IMR-90 (cell line): ENCODE data around the gene CHI3L1. TPM values are rescaled to one million over a fixed set of nuclear protein-coding genes. Genes with fewer than 3 reads are reported as not detected.
A peak's percentile ranks its signal among the peaks of the same experiment; 100 is the strongest.

ENCODE experiments used
- ATAC-seq: fragments of 200-7000 bp; cut with Tn5 transposase; 2 replicates; pipeline ENCODE4 v1.9.1; 2020; ENCODE audit warnings: low read depth, mild to moderate bottlenecking, moderate library complexity
- BruUV-seq: library from RNA; stranded (reverse); fragments of 400-500 nt; replicated peaks from 2 replicates; lab custom pipeline; 2021; lab: Mats Ljungman, UMichigan
- CTCF ChIA-PET: fragments of 300-600 bp; formaldehyde crosslinking; extraction: SDS; loops from one replicate; lab custom pipeline; 2021; ENCODE audit warnings: antibody characterized with exemption; lab: Yijun Ruan, JAX
- POLR2A ChIA-PET: fragments of 300-600 bp; sonication (Branson Sonifier 250); formaldehyde crosslinking; loops from one replicate; lab custom pipeline; 2022; ENCODE audit warnings: antibody characterized with exemption; ENCODE audit not compliant: unreplicated experiment; lab: Charles Lee
- DNase-seq: peaks from one replicate; pipeline ENCODE4 v3.0.0; 2013
- H2AFZ ChIP-seq: replicated peaks from 2 replicates; pipeline ENCODE3; 2013; ENCODE audit warnings: low read length, mild to moderate bottlenecking; ENCODE audit not compliant: poor library complexity
- H2AK5ac ChIP-seq: 2 replicates; pipeline ENCODE4 v1.6.1; 2013; ENCODE audit warnings: low read depth, low read length, inconsistent platforms
- H2AK9ac ChIP-seq: replicated peaks from 2 replicates; pipeline ENCODE3; 2013; ENCODE audit warnings: mild to moderate bottlenecking, low read depth, low read length, moderate library complexity; ENCODE audit not compliant: poor library complexity
- H2BK120ac ChIP-seq: 2 replicates; pipeline ENCODE4 v1.6.1; 2013; ENCODE audit warnings: low read depth, low read length, inconsistent platforms
- H2BK15ac ChIP-seq: 3 replicates; pipeline ENCODE4 v1.6.1; 2013; ENCODE audit warnings: low read depth, low read length, inconsistent platforms
- H2BK20ac ChIP-seq: 2 replicates; pipeline ENCODE4 v1.6.1; 2013; ENCODE audit warnings: low read depth, mild to moderate bottlenecking, inconsistent platforms, low read length, moderate library complexity
- H2BK5ac ChIP-seq: 2 replicates; pipeline ENCODE4 v1.6.1; 2013; ENCODE audit warnings: mild to moderate bottlenecking, low read depth, low read length, inconsistent platforms; ENCODE audit not compliant: poor library complexity, severe bottlenecking
- H3K14ac ChIP-seq: replicated peaks from 2 replicates; pipeline ENCODE4 v1.6.1; 2013; ENCODE audit warnings: low read depth, low read length, inconsistent platforms
- H3K18ac ChIP-seq: 2 replicates; pipeline ENCODE4 v1.6.1; 2013; ENCODE audit warnings: low read depth, low read length, control low read depth
- H3K23ac ChIP-seq: 2 replicates; pipeline ENCODE4 v1.6.1; 2013; ENCODE audit warnings: low read depth, low read length, inconsistent platforms
- H3K27ac ChIP-seq: 2 replicates; pipeline ENCODE4 v1.5.1; 2013; ENCODE audit warnings: mild to moderate bottlenecking, control low read depth, low read length; ENCODE audit not compliant: insufficient read depth
- H3K27me3 ChIP-seq: 2 replicates; pipeline ENCODE4 v1.6.1; 2013; ENCODE audit warnings: low read length; ENCODE audit not compliant: control insufficient read depth, insufficient read depth
- H3K36me3 ChIP-seq: 2 replicates; pipeline ENCODE4 v1.6.1; 2013; ENCODE audit warnings: low read length, mixed read lengths; ENCODE audit not compliant: control insufficient read depth, insufficient read depth
- H3K4ac ChIP-seq: 2 replicates; pipeline ENCODE4 v1.6.1; 2013; ENCODE audit warnings: low read depth, low read length, inconsistent platforms
- H3K4me1 ChIP-seq: 2 replicates; pipeline ENCODE4 v1.6.1; 2013; ENCODE audit warnings: low read length, mixed read lengths; ENCODE audit not compliant: control insufficient read depth, insufficient read depth
- H3K4me2 ChIP-seq: 2 replicates; pipeline ENCODE4 v1.6.1; 2013; ENCODE audit warnings: low read depth, mild to moderate bottlenecking, control low read depth, low read length, moderate library complexity
- H3K4me3 ChIP-seq: 2 replicates; pipeline ENCODE4 v1.5.1; 2013; ENCODE audit warnings: low read depth, mild to moderate bottlenecking, control low read depth, low read length, moderate library complexity; ENCODE audit not compliant: insufficient read depth
- H3K56ac ChIP-seq: 2 replicates; pipeline ENCODE4 v1.6.1; 2013; ENCODE audit warnings: low read length, inconsistent platforms; ENCODE audit not compliant: insufficient read depth; ENCODE audit errors: extremely low read depth
- H3K79me1 ChIP-seq, 2 experiments: 2 replicates each; pipeline ENCODE4 v1.6.1; 2013; ENCODE audit warnings: low read length in 2 of 2, inconsistent platforms in 1 of 2, low read depth in 1 of 2
- H3K9ac ChIP-seq: 2 replicates; pipeline ENCODE4 v1.6.1; 2013; ENCODE audit warnings: low read depth, low read length, control low read depth
- H3K9me1 ChIP-seq: 2 replicates; pipeline ENCODE4 v1.6.1; 2013; ENCODE audit warnings: low read length, inconsistent platforms; ENCODE audit not compliant: insufficient read depth
- H3K9me3 ChIP-seq: 2 replicates; pipeline ENCODE4 v1.6.1; 2013; ENCODE audit warnings: low read length; ENCODE audit not compliant: control insufficient read depth, insufficient read depth
- H4K20me1 ChIP-seq: 2 replicates; pipeline ENCODE4 v1.6.1; 2013; ENCODE audit warnings: low read length, inconsistent platforms; ENCODE audit not compliant: insufficient read depth
- H4K5ac ChIP-seq: 2 replicates; pipeline ENCODE4 v1.6.1; 2013; ENCODE audit warnings: mild to moderate bottlenecking, low read depth, low read length, control low read depth
- H4K8ac ChIP-seq, 2 experiments: 2 replicates each; pipeline ENCODE4 v1.6.1; 2013; ENCODE audit warnings: low read depth in 2 of 2, low read length in 2 of 2, control low read depth in 1 of 2, inconsistent platforms in 1 of 2
- H4K91ac ChIP-seq: 2 replicates; pipeline ENCODE4 v1.6.1; 2013; ENCODE audit warnings: low read depth, low read length, inconsistent platforms; ENCODE audit not compliant: insufficient read depth
- BHLHE40 ChIP-seq: fragments of 150-350 bp; IDR thresholded peaks from 2 replicates; pipeline ENCODE4 v1.6.1; 2016; ENCODE audit warnings: mild to moderate bottlenecking, low read depth, low read length
- CEBPB ChIP-seq: IDR thresholded peaks from 2 replicates; pipeline ENCODE4 v1.6.1; 2012; ENCODE audit warnings: low read depth, low read length, improper control_type of control experiment
- CHD1 ChIP-seq: IDR thresholded peaks from 2 replicates; pipeline ENCODE4 v1.6.1; 2012; ENCODE audit warnings: low read depth, low read length, improper control_type of control experiment
- FOS ChIP-seq: fragments of 150-350 bp; IDR thresholded peaks from 2 replicates; pipeline ENCODE4 v1.6.1; 2016; ENCODE audit warnings: low read depth, low read length
- MAFK ChIP-seq: IDR thresholded peaks from 2 replicates; pipeline ENCODE4 v1.6.1; 2012; ENCODE audit warnings: low read depth, low read length, improper control_type of control experiment
- MAZ ChIP-seq: IDR thresholded peaks from 2 replicates; pipeline ENCODE4 v1.6.1; 2012; ENCODE audit warnings: low read depth, mild to moderate bottlenecking, low read length, improper control_type of control experiment, moderate library complexity, borderline replicate concordance
- MXI1 ChIP-seq: IDR thresholded peaks from 2 replicates; pipeline ENCODE4 v1.6.1; 2012; ENCODE audit warnings: low read depth, mild to moderate bottlenecking, low read length, moderate library complexity, borderline replicate concordance
- NFE2L2 ChIP-seq: fragments of 150-350 bp; IDR thresholded peaks from 2 replicates; pipeline ENCODE4 v1.6.1; 2016; ENCODE audit warnings: low read depth, mild to moderate bottlenecking, low read length
- POLR2A ChIP-seq: IDR thresholded peaks from 2 replicates; pipeline ENCODE4 v1.6.1; 2012; ENCODE audit warnings: mild to moderate bottlenecking, low read depth, low read length
- RAD21 ChIP-seq: IDR thresholded peaks from 2 replicates; pipeline ENCODE4 v1.6.1; 2012; ENCODE audit warnings: low read length, improper control_type of control experiment
- RCOR1 ChIP-seq: IDR thresholded peaks from 2 replicates; pipeline ENCODE4 v1.6.1; 2012; ENCODE audit warnings: mild to moderate bottlenecking, low read length, improper control_type of control experiment; ENCODE audit not compliant: insufficient replicate concordance
- RFX5 ChIP-seq: IDR thresholded peaks from 2 replicates; pipeline ENCODE4 v1.8.0; 2012; ENCODE audit warnings: low read depth, mild to moderate bottlenecking, low read length, moderate library complexity
- SMC3 ChIP-seq: fragments of 150-350 bp; IDR thresholded peaks from 2 replicates; pipeline ENCODE4 v1.6.1; 2016; ENCODE audit warnings: low read depth, mild to moderate bottlenecking, antibody characterized with exemption, low read length, moderate library complexity
- whole genome bisulfite sequencing, 2 experiments: methylation state at CpG; one replicate each; pipeline versions ENCODE4 v1.1.5 to v1.1.7; 2013; ENCODE audit warnings: missing lambda C conversion rate in 2 of 2; ENCODE audit not compliant: insufficient read length in 1 of 2; ENCODE audit errors: extremely low coverage in 2 of 2; 5-methylcytosine and 5-hydroxymethylcytosine counted together
- dilution Hi-C: fragments of 300-500 bp; cut with HindIII; formaldehyde crosslinking; loops from one replicate; pipeline ENCODE4 v1.14.3; 2018; ENCODE audit warnings: low sequenced_read_pairs; ENCODE audit not compliant: unreplicated experiment
- in situ Hi-C: fragments of 300-500 bp; cut with MboI; formaldehyde crosslinking; loops from 3 replicates; pipeline ENCODE4 v1.14.3; 2019; ENCODE audit warnings: low sequenced_read_pairs, inconsistent platforms, mixed read lengths
- intact Hi-C: fragments of 100-400 bp; cut with micrococcal nuclease; formaldehyde crosslinking; loops from 2 replicates; pipeline ENCODE4 v1.10.0; 2022
- polyA plus RNA-seq, 3 experiments: library from polyadenylated mRNA; depleted of rRNA; stranded (reverse); fragments of >200 nt; gene quantifications; 2 replicates each; pipeline ENCODE4 v1.2.3, GENCODE V29; 2012; ENCODE audit warnings: low replicate concordance in 1 of 3
- total RNA-seq: library from RNA; depleted of rRNA; stranded (reverse); fragments of >200 nt; gene quantifications from 2 replicates; pipeline ENCODE4 v1.2.3, GENCODE V29; 2012
- TF ChIP-seq, protein P1 (sequence below): fragments of 150-350 bp; IDR thresholded peaks from 2 replicates; pipeline ENCODE4 v1.6.1; 2017; ENCODE audit warnings: mild to moderate bottlenecking, antibody characterized with exemption, low read length, low read depth
- TF ChIP-seq, protein P2 (sequence below): conservative IDR thresholded peaks from 2 replicates; pipeline ENCODE4 v1.5.1; 2012; ENCODE audit warnings: mild to moderate bottlenecking, low read depth, low read length, improper control_type of control experiment

The CHI3L1 gene
- total and polyA plus RNA-seq, 2 of the 4 experiments (the other 2 are of a cell fraction): 0.17 TPM; not detected in 1

DNA sequence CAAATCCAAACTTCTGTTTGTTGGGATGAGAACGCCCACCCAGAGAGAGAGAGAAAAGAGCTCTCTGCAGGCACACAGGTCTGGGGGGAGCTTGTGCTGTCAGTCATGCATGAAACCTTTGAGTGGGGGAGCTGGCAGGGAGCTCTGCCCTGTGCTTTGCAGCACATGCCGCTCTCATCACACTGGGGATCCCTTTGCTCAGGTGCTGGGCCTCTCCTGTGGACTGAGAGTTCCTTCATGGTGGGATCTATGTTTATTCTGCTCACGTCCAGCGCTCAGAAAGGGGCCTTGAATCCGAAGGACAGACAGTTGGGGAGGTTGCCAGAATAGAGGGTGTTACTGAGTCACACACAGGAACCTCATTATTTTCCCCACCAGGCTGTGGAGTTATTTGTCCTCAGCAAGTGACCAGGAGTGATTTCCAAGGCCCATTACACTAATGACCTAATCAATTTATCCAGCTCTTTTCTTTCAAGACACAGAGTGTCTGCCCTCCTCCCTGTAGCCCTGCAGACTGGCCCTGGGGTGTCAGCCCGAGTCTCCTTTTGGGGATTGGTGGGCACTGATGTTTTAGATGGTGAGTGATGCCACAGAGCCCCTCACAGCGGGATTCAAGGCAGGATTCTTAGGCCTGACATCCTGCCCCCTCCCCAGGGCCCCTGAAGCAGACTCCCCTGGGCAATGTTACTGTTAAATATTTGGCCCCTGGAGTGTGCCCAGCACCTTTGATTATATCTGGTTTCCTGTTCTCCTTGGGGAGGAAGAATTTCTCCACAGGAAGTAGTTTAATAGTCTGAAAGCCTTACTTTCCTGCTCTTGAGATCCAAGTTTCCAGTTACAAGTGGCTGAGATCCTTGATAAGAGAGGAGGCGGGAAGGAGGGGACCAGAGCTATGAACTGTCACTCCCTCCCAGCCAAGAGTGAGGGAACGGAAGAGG lies 33.2 kb downstream of the CHI3L1 start:
- ATAC-seq (no peak), DNase-seq (no peak)
- Histone ChIP-seq H3K9me3 (0 out of 2 replicates have a peak, but pooled peaks cover under 1% of the 10 kb centered on the region), H2BK120ac (no peak overlapping the region), H3K4me2 (no peak overlapping the region), H3K27me3 (peaks cover 8% of the 10 kb centered on the region), H2BK15ac (peak overlapping the region; percentile 43; the same call in 1 of the 3 replicates), H3K36me3 (no peaks in the 10 kb centered on the region), H4K5ac (no peak overlapping the region), H2AK5ac (peak overlapping the region; percentile 14; the same call in 1 of the 2 replicates), H4K20me1 (no peaks in the 10 kb centered on the region), H3K23ac (no peak overlapping the region), H3K4me1 (peaks cover 11% of the 10 kb centered on the region), H2AFZ (no peak overlapping the region), H3K14ac (no peak overlapping the region), H3K18ac (0 out of 2 replicates have a peak overlapping the region, but pooled peaks have one; percentile 28), H3K79me1 (no peaks in the 10 kb centered on the region), H3K56ac (no peak overlapping the region), H3K4ac (peak overlapping the region; percentile 23; the same call in 1 of the 2 replicates), H2BK5ac (no peak overlapping the region), H3K27ac (no peak overlapping the region), H3K9me1 (no peaks in the 10 kb centered on the region), H3K9ac (no peak overlapping the region), H4K8ac (peak overlapping the region in 1 of 2 experiments; percentile 12; a peak in 1 of 4 replicates), H4K91ac (no peak overlapping the region; the same call in 1 of the 2 replicates), H2BK20ac (no peak overlapping the region), H3K4me3 (no peak overlapping the region), H2AK9ac (no peak overlapping the region)
- intact Hi-C loops (no loop called here), dilution Hi-C loops (no loop called here), in situ Hi-C loops (no loop called here)
- no CpG with 5 or more reads among the region's 9 CpGs for WGBS, 2 experiments
- POLR2A ChIA-PET: no interaction called here
- CTCF ChIA-PET: interaction anchor here (0.7 kb wide), 1 partner anchor 11 kb away, joined by 3 read pairs; no protein-coding TSS in a partner anchor
- BruUV-seq: no TSS peak
- TF ChIP-seq MXI1 (no peak), CHD1 (no peak), POLR2A (no peak), RFX5 (no peak), SMC3 (no peak), FOS (no peak), MAZ (no peak), RCOR1 (no peak), MAFK (no peak), NFE2L2 (no peak), RAD21 (no peak), CEBPB (no peak), BHLHE40 (no peak)
- TF ChIP-seq, protein P1, sequence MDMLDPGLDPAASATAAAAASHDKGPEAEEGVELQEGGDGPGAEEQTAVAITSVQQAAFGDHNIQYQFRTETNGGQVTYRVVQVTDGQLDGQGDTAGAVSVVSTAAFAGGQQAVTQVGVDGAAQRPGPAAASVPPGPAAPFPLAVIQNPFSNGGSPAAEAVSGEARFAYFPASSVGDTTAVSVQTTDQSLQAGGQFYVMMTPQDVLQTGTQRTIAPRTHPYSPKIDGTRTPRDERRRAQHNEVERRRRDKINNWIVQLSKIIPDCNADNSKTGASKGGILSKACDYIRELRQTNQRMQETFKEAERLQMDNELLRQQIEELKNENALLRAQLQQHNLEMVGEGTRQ: no peak
- TF ChIP-seq, protein P2, sequence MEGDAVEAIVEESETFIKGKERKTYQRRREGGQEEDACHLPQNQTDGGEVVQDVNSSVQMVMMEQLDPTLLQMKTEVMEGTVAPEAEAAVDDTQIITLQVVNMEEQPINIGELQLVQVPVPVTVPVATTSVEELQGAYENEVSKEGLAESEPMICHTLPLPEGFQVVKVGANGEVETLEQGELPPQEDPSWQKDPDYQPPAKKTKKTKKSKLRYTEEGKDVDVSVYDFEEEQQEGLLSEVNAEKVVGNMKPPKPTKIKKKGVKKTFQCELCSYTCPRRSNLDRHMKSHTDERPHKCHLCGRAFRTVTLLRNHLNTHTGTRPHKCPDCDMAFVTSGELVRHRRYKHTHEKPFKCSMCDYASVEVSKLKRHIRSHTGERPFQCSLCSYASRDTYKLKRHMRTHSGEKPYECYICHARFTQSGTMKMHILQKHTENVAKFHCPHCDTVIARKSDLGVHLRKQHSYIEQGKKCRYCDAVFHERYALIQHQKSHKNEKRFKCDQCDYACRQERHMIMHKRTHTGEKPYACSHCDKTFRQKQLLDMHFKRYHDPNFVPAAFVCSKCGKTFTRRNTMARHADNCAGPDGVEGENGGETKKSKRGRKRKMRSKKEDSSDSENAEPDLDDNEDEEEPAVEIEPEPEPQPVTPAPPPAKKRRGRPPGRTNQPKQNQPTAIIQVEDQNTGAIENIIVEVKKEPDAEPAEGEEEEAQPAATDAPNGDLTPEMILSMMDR: no peak
